Esophagus muscularis mucosa (tissue), 4 donors: ENCODE measurements around the gene MGAT4A. TPM values are rescaled to one million over a fixed set of nuclear protein-coding genes. Genes with fewer than 3 reads are reported as not detected.

Source experiments
- DNase-seq: peaks from one replicate; pipeline ENCODE4 v3.0.0-alpha.2; 2017; ENCODE audit errors: extremely low spot score
- H3K27ac ChIP-seq, 4 donors: fragments of 200-600 bp; sonication (generic); replicated peaks in 1 of 4; 1 replicate in 3 of 4; 2 replicates in 1 of 4; pipeline ENCODE4 v1.5.1; 2016 to 2019; ENCODE audit warnings: mild to moderate bottlenecking in 1 of 4
- H3K27me3 ChIP-seq, 4 donors: fragments of 200-600 bp; sonication (generic); one replicate each; pipeline versions ENCODE4 v1.5.1 to v1.6.0; 2016 to 2019
- H3K36me3 ChIP-seq, 4 donors: fragments of 200-600 bp; sonication (generic); one replicate each; pipeline ENCODE4 v1.5.1; 2016 to 2019
- H3K4me1 ChIP-seq, 4 donors: fragments of 200-600 bp; sonication (generic); one replicate each; pipeline ENCODE4 v1.5.1; 2016 to 2019
- H3K4me3 ChIP-seq, 4 donors: fragments of 200-600 bp; sonication (generic); 1 replicate in 2 of 4; 2 replicates in 2 of 4; pipeline ENCODE4 v1.5.1; 2016 to 2019; ENCODE audit warnings: mild to moderate bottlenecking in 4 of 4, moderate library complexity in 1 of 4
- H3K9me3 ChIP-seq, 4 donors: fragments of 200-600 bp; sonication (generic); 1 replicate in 3 of 4; 2 replicates in 1 of 4; pipeline ENCODE4 v1.5.1; 2016 to 2019
- CTCF ChIP-seq, 3 experiments: fragments of 200-600 bp in 2 of 3; fragments of 450-650 bp in 1 of 3; sonication (generic) in 2 of 3; IDR thresholded peaks; one replicate each; pipeline ENCODE4 v1.5.1; 2017 to 2019; ENCODE audit warnings: antibody characterized with exemption in 3 of 3, mild to moderate bottlenecking in 2 of 3, moderate library complexity in 1 of 3
- EP300 ChIP-seq: sonication (generic); formaldehyde crosslinking; IDR thresholded peaks from one replicate; pipeline ENCODE4 v1.6.1; 2017; ENCODE audit warnings: antibody characterized with exemption
- POLR2A ChIP-seq: fragments of 450-650 bp; IDR thresholded peaks from one replicate; pipeline ENCODE4 v1.6.1; 2017; ENCODE audit warnings: antibody characterized with exemption, moderate library complexity, mild to moderate bottlenecking, low read depth
- POLR2AphosphoS5 ChIP-seq, 2 donors: sonication (generic); formaldehyde crosslinking; IDR thresholded peaks; one replicate each; pipeline ENCODE4 v1.6.1; 2017; ENCODE audit warnings: antibody characterized with exemption in 2 of 2
- WGBS: methylation state at CpG from one replicate; pipeline ENCODE4 v1.1.5; 2018; 5-methylcytosine and 5-hydroxymethylcytosine counted together
- intact Hi-C: fragments of 100-400 bp; cut with DNase I; formaldehyde crosslinking; loops from one replicate; pipeline ENCODE4 v1.15.1; 2023
- total RNA-seq, 4 donors: library from RNA; depleted of rRNA; stranded (reverse); fragments of >200 nt; gene quantifications; one replicate each; pipeline versions ENCODE4 v1.1.0 to v1.2.1, GENCODE V29; 2016

The MGAT4A gene
- total RNA-seq, 4 donors from 2014 or later, result 9.9 to 21.4 (median 15.2) TPM

- peak overlapping the region; percentile 72 to 98 (median 94) for H3K4me3 ChIP-seq
- no peak for TF ChIP-seq POLR2AphosphoS5 (IDR thresholded peaks at IDR 0.05)
- TF ChIP-seq CTCF (IDR thresholded peaks at IDR 0.05), result no peak
- no peak for TF ChIP-seq EP300
- TF ChIP-seq POLR2A, result no peak
- H3K27ac ChIP-seq, result peak overlapping the region; percentile 96 to 98 (median 98)
- H3K36me3 ChIP-seq, result peaks cover 13 to 39% (median 32%) of the 10 kb centered on the region in 4 donors
- no peak for DNase-seq
- intact Hi-C loops, result loop anchor here (10.0 kb wide), 1 partner anchor 164 kb away; the partner anchor contains the start of gene INPP4A
- H3K27me3 ChIP-seq, result peaks cover 0 to 4% (median 0%) of the 10 kb centered on the region in 4 donors
- H3K4me1 ChIP-seq, result peaks cover 47 to 73% (median 61%) of the 10 kb centered on the region in 4 donors
- H3K9me3 ChIP-seq, result no peaks in the 10 kb centered on the region
- WGBS, result 5% methylated on average over 9 of the region's 29 CpGs
Measured at GRCh38 chr2:98608962-98609604, 121.8 kb downstream of the MGAT4A start.

- Histone ChIP-seq H3K4me3 (peak within 1 kb of the TSS; percentile 72 to 98 (median 94)), H3K27me3 (peaks cover 0 to 4% (median 0%) of the 10 kb centered on the region in 4 donors), H3K27ac (peak within 1 kb of the TSS; percentile 96 to 98 (median 98)), H3K36me3 (peaks cover 13 to 38% (median 27%) of the 10 kb centered on the region in 4 donors), H3K9me3 (no peaks in the 10 kb centered on the region), H3K4me1 (peaks cover 47 to 73% (median 61%) of the 10 kb centered on the region in 4 donors)
- peak; percentile 97 for DNase-seq
- peak; percentile 95 to 97 for TF ChIP-seq POLR2AphosphoS5 (IDR thresholded peaks at IDR 0.05)
- no peak for TF ChIP-seq CTCF (IDR thresholded peaks at IDR 0.05)
- TF ChIP-seq EP300, result no peak
- TF ChIP-seq POLR2A, result peak; percentile 84
- intact Hi-C loops, result loop anchor here (10.0 kb wide), 1 partner anchor 164 kb away; the partner anchor contains the start of gene INPP4A
- WGBS, result 0% methylated on average over 32 of the region's 93 CpGs
Measured at GRCh38 chr2:98608116-98608961, 122.6 kb downstream of the MGAT4A start, which contains the start of the genes COA5 and UNC50. COA5 (minus strand) TSS chr2:98608512; CDS start chr2:98608405, 107 bp downstream. UNC50 (plus strand) TSS chr2:98608589; CDS start chr2:98609760, 1,171 bp downstream.

GRCh38 chr2:98607741-98608115, 123.2 kb downstream of the MGAT4A start:
- intact Hi-C loops, result loop anchor here (10.0 kb wide), 1 partner anchor 163 kb away; the partner anchor contains the start of gene INPP4A
- H3K4me3 ChIP-seq, result peak overlapping the region; percentile 72 to 98 (median 94)
- peak overlapping the region; percentile 96 to 98 (median 98) for H3K27ac ChIP-seq
- no peaks in the 10 kb centered on the region for H3K9me3 ChIP-seq
- 12% methylated on average over 7 of the region's 7 CpGs for WGBS
- no peak for DNase-seq
- H3K27me3 ChIP-seq, result peaks cover 0 to 4% (median 0%) of the 10 kb centered on the region in 4 donors
- no peak for TF ChIP-seq EP300
- no peak for TF ChIP-seq POLR2AphosphoS5 (IDR thresholded peaks at IDR 0.05)
- TF ChIP-seq CTCF (IDR thresholded peaks at IDR 0.05), result no peak
- TF ChIP-seq POLR2A, result no peak
- H3K4me1 ChIP-seq, result peaks cover 47 to 71% (median 60%) of the 10 kb centered on the region in 4 donors
- peaks cover 10 to 38% (median 27%) of the 10 kb centered on the region in 4 donors for H3K36me3 ChIP-seq

GRCh38 chr2:98607104-98607503, 123.8 kb downstream of the MGAT4A start:
- WGBS, result 56% methylated on average over 6 of the region's 6 CpGs
- H3K9me3 ChIP-seq, result no peaks in the 10 kb centered on the region
- peak overlapping the region in 2 of 4 donors; percentile 96 to 98 for H3K27ac ChIP-seq
- peaks cover 47 to 65% (median 57%) of the 10 kb centered on the region in 4 donors for H3K4me1 ChIP-seq
- peaks cover 0 to 4% (median 0%) of the 10 kb centered on the region in 4 donors for H3K27me3 ChIP-seq
- no peak for DNase-seq
- H3K4me3 ChIP-seq, result peak overlapping the region; percentile 72 to 98 (median 94)
- peaks cover 5 to 38% (median 26%) of the 10 kb centered on the region in 4 donors for H3K36me3 ChIP-seq
- TF ChIP-seq POLR2A (no peak), POLR2AphosphoS5 (IDR thresholded peaks at IDR 0.05) (no peak), CTCF (IDR thresholded peaks at IDR 0.05) (no peak), EP300 (no peak)
- intact Hi-C loops, result loop anchor here (10.0 kb wide), 1 partner anchor 162 kb away; the partner anchor contains the start of gene INPP4A
